Measurements from ENCODE around the gene DENND1B. TPM values are rescaled to one million over a fixed set of nuclear protein-coding genes. Genes with fewer than 3 reads are reported as not detected.

DENND1B gene
- polyA plus RNA-seq, 2 of the 4 experiments (the other 2 are of a cell fraction), result 2.9 to 10.5 TPM

GRCh38 chr1:197808880-197809279, 33.6 kb upstream of the DENND1B start:
- no peaks in the 10 kb centered on the region for H3K4me1 ChIP-seq

GRCh38 chr1:197807739-197808453, 32.6 kb upstream of the DENND1B start:
- DNase-seq (ENCODE audit: low read depth in 1 of 2, low spot score in 1 of 2), result no peak
- no peaks in the 10 kb centered on the region for H3K4me1 ChIP-seq
- FAIRE-seq, result no peak
- POLR2A ChIA-PET, result no interaction called here
- no peaks in the 10 kb centered on the region; the same call in 2 of the 3 replicates for H3K9me3 ChIP-seq
- TF ChIP-seq CBX2 (IDR thresholded peaks at IDR 0.05; ENCODE audit: borderline replicate concordance, low read depth), result no peak
- TF ChIP-seq FOXS1 (CRISPR knock-in tag; IDR thresholded peaks at IDR 0.05), result no peak
- no peak for TF ChIP-seq USF2 (IDR thresholded peaks at IDR 0.05)
- no peak for TF ChIP-seq FOSB (CRISPR knock-in tag; IDR thresholded peaks at IDR 0.05)
- no peak for TF ChIP-seq HOXB5 (CRISPR knock-in tag; IDR thresholded peaks at IDR 0.05)
- TF ChIP-seq NPAS2 (CRISPR knock-in tag; IDR thresholded peaks at IDR 0.05; ENCODE audit: borderline replicate concordance), result no peak
- TF ChIP-seq CBX8 (IDR thresholded peaks at IDR 0.05), result no peak
- no peak for TF ChIP-seq ELK1 (IDR thresholded peaks at IDR 0.05; ENCODE audit: low read depth, low read length)
- H3K4me2 ChIP-seq, result no peak overlapping the region
- H3K4me3 ChIP-seq, result no peak overlapping the region
- CTCF ChIA-PET, result no interaction called here
- 68% methylated on average over 5 of the region's 5 CpGs for WGBS (ENCODE audit: missing lambda C conversion rate)
- no peak overlapping the region for H3K27ac ChIP-seq
- ATAC-seq, result no peak

More at GRCh38 chr1:197808880-197809279, 33.6 kb upstream of the DENND1B start:
- ATAC-seq, result no peak
- H3K4me3 ChIP-seq, result no peak overlapping the region
- no peaks in the 10 kb centered on the region; the same call in 2 of the 3 replicates for H3K9me3 ChIP-seq
- DNase-seq (ENCODE audit: low read depth in 1 of 2, low spot score in 1 of 2), result no peak
- TF ChIP-seq GATA3 (IDR thresholded peaks at IDR 0.05; ENCODE audit: borderline replicate concordance), result no peak
- TF ChIP-seq CHD2 (IDR thresholded peaks at IDR 0.05; ENCODE audit: low read length, partially characterized antibody), result no peak
- TF ChIP-seq SMC3 (IDR thresholded peaks at IDR 0.05), result no peak
- TF ChIP-seq MAX (IDR thresholded peaks at IDR 0.05), result no peak
- TF ChIP-seq HMGXB4 (CRISPR knock-in tag; IDR thresholded peaks at IDR 0.05; ENCODE audit: borderline replicate concordance), result no peak
- no peak for TF ChIP-seq HOXB5 (CRISPR knock-in tag; IDR thresholded peaks at IDR 0.05)
- TF ChIP-seq NR3C1 (IDR thresholded peaks at IDR 0.05), result no peak
- TF ChIP-seq FOXS1 (CRISPR knock-in tag; IDR thresholded peaks at IDR 0.05), result no peak
- TF ChIP-seq ATOH8 (CRISPR knock-in tag; IDR thresholded peaks at IDR 0.05; ENCODE audit: low read depth), result no peak
- TF ChIP-seq RAD21 (conservative IDR thresholded peaks at IDR 0.05 in 1 of 2, IDR thresholded peaks at IDR 0.05 in 1 of 2), result no peak
- no peak for TF ChIP-seq HOXA7 (CRISPR knock-in tag; IDR thresholded peaks at IDR 0.05)
- TF ChIP-seq BHLHE40 (IDR thresholded peaks at IDR 0.05; ENCODE audit: low read depth, low read length), result no peak
- no peak for TF ChIP-seq ZNF302 (CRISPR knock-in tag; IDR thresholded peaks at IDR 0.05)
- WGBS (ENCODE audit: missing lambda C conversion rate), result 38% methylated on average over 3 of the region's 3 CpGs
- POLR2A ChIA-PET, result no interaction called here
- no peak overlapping the region for H3K4me2 ChIP-seq
- CTCF ChIA-PET, result no interaction called here
- no peak overlapping the region for H3K27ac ChIP-seq
- no peak for FAIRE-seq

Data from A549 (cell line).